ENCODE data around the gene TMEM134. TPM values are rescaled to one million over a fixed set of nuclear protein-coding genes. Genes with fewer than 3 reads are reported as not detected.

Gene TMEM134
- total RNA-seq, 1 donor from 2014 or later: 38.0 TPM

- Histone ChIP-seq H2AFZ (ENCODE audit: low read depth, low read length) (peak overlapping the region; percentile 92), H3K9me3 (ENCODE audit: insufficient read depth, low read depth, low read length) (no peaks in the 10 kb centered on the region), H3K4me2 (ENCODE audit: low read length) (peak overlapping the region; percentile 94), H3K27me3 (ENCODE audit: insufficient read depth, low read length) (no peaks in the 10 kb centered on the region), H4K20me1 (ENCODE audit: insufficient read depth, low read length) (no peaks in the 10 kb centered on the region), H3K27ac (ENCODE audit: low read depth, low read length) (peak overlapping the region; percentile 53), H3K4me1 (ENCODE audit: insufficient read depth, low read length) (peaks cover 8% of the 10 kb centered on the region), H3K4me3 (ENCODE audit: insufficient read depth, low read depth, low read length) (peak overlapping the region; percentile 65), H3K36me3 (ENCODE audit: insufficient read depth, low read length) (no peaks in the 10 kb centered on the region), H3K9ac (ENCODE audit: low read length) (peak overlapping the region; percentile 74), H3K79me2 (ENCODE audit: insufficient read depth, low read length) (no peaks in the 10 kb centered on the region)
- peaks cover 20% of the 10 kb centered on the region for H3K27me3 Mint-ChIP-seq (ENCODE audit: low read depth, unreplicated experiment)
- no peaks in the 10 kb centered on the region for H3K9me3 Mint-ChIP-seq (ENCODE audit: unreplicated experiment)
- peak; percentile 67 for DNase-seq (ENCODE audit: low read depth)
- peaks cover 2% of the 10 kb centered on the region for H3K36me3 Mint-ChIP-seq (ENCODE audit: low read depth, unreplicated experiment)
- peaks cover 1% of the 10 kb centered on the region for H3K4me1 Mint-ChIP-seq (ENCODE audit: low read depth, unreplicated experiment)
- no peak overlapping the region for H3K27ac Mint-ChIP-seq (ENCODE audit: unreplicated experiment)
- H3K4me3 Mint-ChIP-seq (ENCODE audit: unreplicated experiment): peak overlapping the region; percentile 73
- TF ChIP-seq EZH2 (IDR thresholded peaks at IDR 0.05; ENCODE audit: insufficient read depth, low read length): no peak
- no peak for TF ChIP-seq CTCF (IDR thresholded peaks at IDR 0.05; ENCODE audit: insufficient read depth, low read depth, low read length)
- no peak for FAIRE-seq
These were observed 48.2 kb downstream of the TMEM134 start for GRCh38 chr11:67420646-67421429.

GRCh38 chr11:67420147-67420645, 48.9 kb downstream of the TMEM134 start:
- Mint-ChIP-seq H3K27ac (ENCODE audit: unreplicated experiment) (no peak overlapping the region), H3K36me3 (ENCODE audit: low read depth, unreplicated experiment) (peaks cover 2% of the 10 kb centered on the region), H3K4me1 (ENCODE audit: low read depth, unreplicated experiment) (peaks cover 1% of the 10 kb centered on the region), H3K9me3 (ENCODE audit: unreplicated experiment) (no peaks in the 10 kb centered on the region), H3K27me3 (ENCODE audit: low read depth, unreplicated experiment) (peaks cover 20% of the 10 kb centered on the region), H3K4me3 (ENCODE audit: unreplicated experiment) (peak overlapping the region; percentile 73)
- no peaks in the 10 kb centered on the region for H3K36me3 ChIP-seq (ENCODE audit: insufficient read depth, low read length)
- TF ChIP-seq EZH2 (IDR thresholded peaks at IDR 0.05; ENCODE audit: insufficient read depth, low read length) (no peak), CTCF (IDR thresholded peaks at IDR 0.05; ENCODE audit: insufficient read depth, low read depth, low read length) (no peak)
- no peaks in the 10 kb centered on the region for H4K20me1 ChIP-seq (ENCODE audit: insufficient read depth, low read length)
- no peaks in the 10 kb centered on the region for H3K9me3 ChIP-seq (ENCODE audit: insufficient read depth, low read depth, low read length)
- no peak overlapping the region for H3K27ac ChIP-seq (ENCODE audit: low read depth, low read length)
- no peaks in the 10 kb centered on the region for H3K79me2 ChIP-seq (ENCODE audit: insufficient read depth, low read length)
- no peak for DNase-seq (ENCODE audit: low read depth)
- peak overlapping the region; percentile 65 for H3K4me3 ChIP-seq (ENCODE audit: insufficient read depth, low read depth, low read length)
- H3K9ac ChIP-seq (ENCODE audit: low read length): peak overlapping the region; percentile 74
- peak overlapping the region; percentile 94 for H3K4me2 ChIP-seq (ENCODE audit: low read length)
- peaks cover 8% of the 10 kb centered on the region for H3K4me1 ChIP-seq (ENCODE audit: insufficient read depth, low read length)
- FAIRE-seq: no peak
- no peaks in the 10 kb centered on the region for H3K27me3 ChIP-seq (ENCODE audit: insufficient read depth, low read length)
- peak overlapping the region; percentile 92 for H2AFZ ChIP-seq (ENCODE audit: low read depth, low read length)
